ENCODE results near the gene DEFB113.
"Not testable (repeated sequence)": the region's sequence is repeated elsewhere in the genome, so short reads cannot be mapped to it uniquely, and the experiment has no call there.

The DEFB113 gene

GRCh38 chr6:49969605-49970004, at the start of gene DEFB113:
Gene DEFB113 (minus strand): TSS chr6:49969625. CDS start chr6:49969625, 0 bp downstream.
- DNase-seq = no peak

DNA sequence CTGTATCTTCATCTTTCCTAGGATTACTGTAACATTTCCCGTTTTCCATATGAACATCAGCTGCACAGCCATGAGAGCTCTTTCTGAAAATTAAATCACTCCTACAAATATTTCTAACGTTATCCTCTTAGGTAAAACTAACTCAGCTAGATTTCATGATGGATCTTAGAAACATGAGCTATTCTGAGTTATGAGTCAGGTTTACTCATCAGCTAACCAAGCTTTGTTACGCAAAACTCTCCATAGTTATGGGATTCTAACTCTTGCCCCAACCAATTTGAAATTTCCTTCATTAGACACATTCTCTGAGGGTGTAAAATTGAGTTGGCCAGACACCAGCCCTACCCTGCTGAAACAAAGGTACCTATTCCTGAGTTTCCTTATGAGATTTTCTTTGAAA, 38.4 kb upstream of the DEFB113 start:
- DNase-seq = no peak

- DNase-seq = no peak
Measured at GRCh38 chr6:50003139-50003538, 33.7 kb upstream of the DEFB113 start.

DNA sequence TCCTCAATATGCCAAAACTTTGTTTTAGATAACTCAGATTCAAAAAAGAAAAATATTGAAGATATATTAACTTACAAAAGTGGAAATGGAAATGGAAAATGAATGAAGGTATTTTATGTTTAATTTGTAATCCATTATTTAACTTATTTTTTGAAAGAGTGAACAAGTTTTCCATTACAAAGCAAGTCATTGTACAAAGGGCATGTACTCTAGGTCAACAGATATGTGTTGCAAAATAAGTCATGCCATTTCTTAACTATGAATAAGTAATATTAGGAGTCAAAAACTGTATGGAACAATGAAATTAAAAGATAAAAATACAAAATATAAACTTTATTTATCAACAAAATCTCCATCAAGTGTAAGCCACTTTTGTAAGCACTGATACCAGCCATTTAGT, 25.9 kb upstream of the DEFB113 start:
- DNase-seq = no peak

DNA sequence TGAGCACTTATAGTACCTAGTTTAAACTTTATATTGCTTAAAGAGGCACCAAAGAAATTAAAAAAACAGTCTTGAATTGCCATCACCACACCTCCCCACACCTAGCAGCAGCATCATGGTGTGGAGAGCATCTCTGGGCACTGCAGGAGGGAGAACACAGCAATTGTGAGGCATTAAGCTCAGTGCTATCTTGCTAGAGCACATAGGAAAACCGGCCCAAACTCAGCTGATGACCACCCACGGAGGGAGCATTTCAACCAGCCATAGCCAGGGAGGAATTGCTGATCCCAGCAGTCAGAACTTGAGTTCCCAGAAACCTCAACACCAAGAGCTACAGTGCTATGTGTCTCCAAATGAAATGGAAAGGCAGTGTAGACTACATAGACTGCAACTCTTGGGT, 19.5 kb upstream of the DEFB113 start:
- no peak for DNase-seq

DNA sequence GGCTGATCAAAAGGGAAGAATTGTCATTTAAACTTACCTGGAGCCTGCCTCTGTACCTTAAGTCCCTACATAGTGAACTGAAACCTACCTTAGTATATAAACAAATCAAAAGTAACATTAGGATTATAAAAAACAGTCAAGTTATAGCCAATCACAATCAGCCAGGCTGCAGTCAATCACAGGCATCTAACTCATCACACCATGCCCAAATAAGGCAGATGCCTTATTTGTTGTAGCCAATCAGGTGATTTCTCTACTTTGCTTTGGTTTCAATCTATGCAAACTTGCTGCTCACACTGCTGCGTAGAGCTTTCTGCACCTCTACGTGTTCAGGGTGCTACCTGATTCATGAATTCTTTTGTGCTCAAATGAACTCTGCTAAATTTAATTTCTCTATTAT, 18.3 kb upstream of the DEFB113 start:
- no peak for DNase-seq

DNA sequence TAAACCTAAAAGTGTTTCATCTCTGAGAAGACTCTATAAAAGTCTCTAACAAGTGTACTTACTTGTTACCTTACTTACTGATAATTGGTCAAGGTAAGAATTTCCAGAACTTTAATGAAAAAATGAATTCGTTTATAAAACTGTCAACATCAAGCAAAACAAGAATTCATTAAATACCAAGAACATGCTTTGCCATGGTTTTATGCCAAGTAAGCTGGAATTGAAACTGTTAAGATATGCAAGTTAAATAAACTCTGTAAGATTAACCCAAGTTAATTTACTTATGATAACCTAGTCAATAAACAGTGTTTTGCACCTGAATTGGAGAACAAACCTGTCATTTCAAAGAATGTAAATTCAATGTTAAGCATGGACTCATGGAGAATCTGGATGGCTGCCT, 17.1 kb upstream of the DEFB113 start:
- no peak for DNase-seq

- no peak for DNase-seq
Measured at GRCh38 chr6:49982046-49982445, 12.6 kb upstream of the DEFB113 start.

GRCh38 chr6:49980898-49981297, 11.5 kb upstream of the DEFB113 start:
- no peak for DNase-seq

- DNase-seq = no peak
Measured at GRCh38 chr6:49979584-49979983, 10.2 kb upstream of the DEFB113 start.

- no peak for DNase-seq
Measured at GRCh38 chr6:49978332-49979226, 9.2 kb upstream of the DEFB113 start.

DNA sequence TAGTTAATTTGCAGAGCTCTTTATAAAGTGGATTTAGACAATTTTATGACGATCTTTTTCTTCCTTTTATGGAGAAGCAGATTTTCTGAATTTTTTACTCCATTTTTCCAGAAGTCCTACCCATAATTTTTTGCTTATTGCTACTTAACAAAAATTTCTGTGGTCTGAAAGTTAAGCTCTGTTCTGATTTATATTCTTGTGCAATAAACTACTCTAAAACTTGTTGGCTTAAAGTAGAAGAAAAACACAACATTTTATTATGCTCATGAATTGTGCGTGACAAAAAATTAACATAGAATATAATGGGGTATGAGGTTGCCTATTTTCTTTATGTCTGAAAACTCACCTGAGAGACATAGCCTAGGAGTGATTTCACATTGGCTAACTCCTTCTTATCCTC, 2.6 kb downstream of the DEFB113 start:
- no peak for DNase-seq

DNA sequence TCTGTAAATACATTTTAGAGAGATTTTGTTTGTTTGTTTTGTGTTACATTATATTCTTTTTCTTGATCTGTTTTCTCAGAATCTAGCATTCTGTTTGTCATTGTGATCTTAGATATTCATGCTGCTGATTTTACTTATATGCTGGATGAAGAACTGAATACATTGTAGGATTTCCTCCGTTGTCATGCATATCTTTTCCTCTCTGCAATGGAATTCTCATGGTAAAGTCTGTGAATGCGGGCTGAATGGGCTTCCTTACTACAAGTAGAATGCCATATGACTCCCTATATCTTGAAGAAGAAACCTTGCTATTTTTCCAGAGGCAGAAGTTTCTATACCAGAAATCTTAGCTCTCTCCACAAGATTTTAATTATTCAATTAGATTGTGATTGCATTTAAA, 3.1 kb downstream of the DEFB113 start:
- DNase-seq = no peak

DNA sequence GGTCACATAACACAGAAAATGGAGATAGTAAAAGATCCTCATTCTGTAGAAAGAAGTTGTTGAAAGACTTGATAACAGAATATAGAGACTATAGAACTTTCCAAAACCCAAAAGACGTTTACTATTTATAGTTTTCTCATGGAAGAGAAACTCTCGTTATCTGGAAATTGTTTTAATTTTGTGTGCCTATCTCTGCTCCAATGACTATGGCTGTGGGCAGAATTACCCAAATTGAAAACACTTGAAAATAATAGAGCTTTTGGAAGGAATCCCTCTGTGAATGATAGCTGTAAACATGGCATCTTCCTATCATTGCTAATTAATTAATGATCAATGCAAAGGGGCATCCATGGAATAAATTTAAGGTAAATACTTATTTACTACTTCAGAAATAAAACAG, 5.4 kb downstream of the DEFB113 start, which contains the start of gene DEFB114:
DEFB114 (minus strand) TSS at position 101 of the 400 bp plus-strand sequence; CDS start at position 42, 59 bp downstream.
- no peak for DNase-seq

GRCh38 chr6:49958180-49958579, 11.2 kb downstream of the DEFB113 start:
- no peak for DNase-seq

DNA sequence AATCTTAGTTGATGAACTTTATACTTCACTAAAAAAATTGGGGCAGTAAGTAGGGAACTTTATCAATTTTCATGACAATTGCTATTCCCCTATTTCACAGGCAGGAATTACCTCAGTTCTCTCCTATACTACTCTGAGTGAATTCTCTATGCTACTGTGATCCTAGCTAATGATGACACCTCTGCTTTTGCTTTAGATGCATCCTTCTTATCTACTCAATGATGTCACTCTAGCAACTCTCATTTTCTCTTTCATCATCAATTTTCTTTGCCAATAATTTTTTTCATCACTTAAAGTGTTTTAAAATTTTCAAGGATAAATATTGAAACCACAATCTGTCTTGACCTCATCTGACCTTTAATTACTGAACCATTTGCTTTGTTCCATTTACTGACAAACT, 13.6 kb downstream of the DEFB113 start:
- no peak for DNase-seq

DNA sequence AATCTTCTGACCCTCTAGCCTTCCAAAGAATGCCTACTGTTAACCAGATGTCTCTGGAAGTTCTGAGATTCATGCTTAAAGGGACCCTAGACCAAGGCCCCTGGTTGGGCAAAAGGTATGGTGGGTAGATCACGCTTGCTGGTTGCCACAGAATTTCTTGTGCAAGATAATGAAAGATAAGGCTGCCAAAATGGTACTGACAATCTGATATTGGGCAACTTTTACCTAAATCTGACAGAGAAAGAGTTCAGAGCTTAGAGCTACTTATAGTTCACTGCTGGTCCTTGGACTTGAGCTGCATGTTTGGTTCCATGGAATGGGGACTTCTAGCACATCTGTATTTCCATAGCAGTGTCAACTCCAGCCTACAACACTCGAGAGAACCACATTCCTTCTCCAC, 17.5 kb downstream of the DEFB113 start:
- DNase-seq = no peak

DNA sequence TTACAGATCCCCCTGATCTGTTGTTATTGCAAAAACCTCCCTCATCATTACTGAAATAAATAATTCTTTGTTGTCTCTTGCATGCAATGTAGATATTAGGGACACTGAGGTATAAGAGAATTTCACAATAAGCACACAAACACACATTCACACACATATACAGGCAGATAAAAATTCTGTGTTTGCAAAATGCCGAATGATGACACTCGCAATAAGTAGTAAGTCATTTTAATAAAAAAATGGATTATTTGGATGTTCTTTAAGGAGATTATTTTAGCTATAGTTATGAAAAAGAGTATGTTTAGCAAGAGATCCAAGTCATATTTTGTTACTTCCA, 19.0 kb downstream of the DEFB113 start:
- DNase-seq = no peak

DNA sequence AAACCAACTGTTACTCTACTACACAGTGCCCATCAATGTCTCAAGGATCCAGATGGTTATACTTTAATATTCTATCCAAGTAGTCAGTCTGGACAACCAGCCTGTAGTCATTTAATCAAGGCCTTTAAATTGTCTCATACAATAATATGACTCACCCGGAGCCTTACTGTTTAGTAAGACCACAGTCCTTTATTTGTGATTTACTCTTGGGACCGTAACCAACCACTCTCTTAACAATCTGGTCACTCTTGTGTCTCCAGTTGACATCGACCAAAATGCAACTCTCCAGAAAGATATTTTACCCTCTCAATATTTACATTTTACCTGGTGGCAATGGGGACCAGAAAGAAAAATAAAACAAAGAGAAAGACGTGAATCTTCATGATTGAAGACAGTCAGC, 20.4 kb downstream of the DEFB113 start:
- DNase-seq = no peak

DNA sequence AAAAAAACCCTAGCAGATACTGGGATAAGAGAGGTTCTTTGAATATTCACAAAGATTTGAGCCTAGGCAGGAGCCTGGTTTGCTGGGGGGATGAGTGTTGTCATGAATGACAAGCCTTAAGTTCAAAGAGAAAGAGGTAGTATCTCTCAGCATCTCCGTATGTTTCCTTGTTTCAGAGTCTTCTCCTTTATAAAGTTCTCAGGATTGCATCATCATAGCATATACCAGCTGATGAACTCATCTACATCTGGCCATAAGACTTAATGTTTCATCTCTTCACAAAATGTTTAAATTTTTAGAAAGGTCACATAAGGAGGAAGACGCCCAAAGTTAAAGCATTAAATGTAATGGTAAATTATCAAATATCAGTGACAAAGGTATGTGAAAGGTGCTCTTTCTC, 22.6 kb downstream of the DEFB113 start:
- no peak for DNase-seq

DNA sequence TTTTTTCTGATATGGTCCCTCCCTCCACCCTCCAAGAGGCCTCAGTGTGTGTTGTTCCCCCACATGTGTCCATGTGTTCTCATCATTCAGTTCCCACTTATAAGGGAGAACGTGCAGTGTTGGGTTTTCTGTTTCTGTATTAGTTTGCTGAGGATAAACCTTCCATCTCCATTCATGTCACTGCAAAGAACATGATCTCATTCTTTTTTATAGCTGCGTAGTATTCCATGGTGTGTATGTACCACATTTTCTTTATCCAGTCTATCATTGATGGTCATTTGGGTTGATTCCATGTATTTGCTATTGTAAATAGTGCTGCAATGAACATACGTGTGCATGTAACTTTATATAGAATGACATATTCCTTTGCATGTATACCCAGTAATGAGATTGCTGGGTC, 25.4 kb downstream of the DEFB113 start:
- DNase-seq = not testable (repeated sequence)

DNA sequence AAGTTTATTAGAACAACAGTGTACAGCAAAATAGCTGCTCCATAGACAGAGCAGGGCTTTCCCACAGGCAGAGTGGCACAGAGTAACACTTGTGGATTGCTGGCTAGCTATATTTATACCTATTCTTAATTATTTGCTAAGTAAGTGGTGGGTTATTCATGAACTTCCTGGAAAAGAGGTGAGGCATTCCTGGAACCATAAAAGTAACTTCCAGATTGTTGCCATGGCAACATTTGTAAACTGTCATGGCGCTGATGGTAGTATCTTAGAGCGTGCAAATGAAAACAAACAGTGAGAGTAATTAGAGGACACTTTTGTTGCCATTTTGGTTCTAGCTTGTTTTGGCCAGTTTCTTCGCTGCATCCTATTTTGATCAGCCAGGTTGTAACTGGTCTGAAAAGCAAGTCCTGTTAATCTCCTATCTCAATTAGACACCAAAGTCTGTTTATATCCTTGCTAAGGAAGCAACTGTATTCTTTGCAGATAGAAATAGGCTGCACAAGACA, 29.4 kb downstream of the DEFB113 start:
- DNase-seq = no peak

DNA sequence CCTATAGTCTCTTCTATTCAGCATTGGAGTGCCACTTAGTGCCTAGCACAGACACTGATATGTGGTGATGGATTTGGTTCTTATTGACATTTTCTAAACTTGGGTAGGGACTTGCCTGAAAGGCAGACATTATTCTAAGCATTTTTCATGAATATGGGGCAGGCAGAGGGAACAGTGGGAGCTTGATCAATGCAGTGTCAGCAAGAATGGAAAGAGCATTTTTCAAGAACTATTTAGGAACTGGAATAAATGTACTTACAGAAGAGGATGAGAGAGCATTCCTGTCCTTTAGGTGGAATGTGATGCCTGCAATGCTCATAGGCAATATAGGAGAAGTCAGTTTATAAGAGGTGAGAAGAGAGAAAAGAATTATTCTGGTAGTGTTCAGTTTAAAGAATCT, 31.6 kb downstream of the DEFB113 start:
- no peak for DNase-seq

- no peak for DNase-seq
Measured at GRCh38 chr6:49937017-49937416, 32.4 kb downstream of the DEFB113 start.

- no peak for DNase-seq
Measured at GRCh38 chr6:49935387-49935786, 34.0 kb downstream of the DEFB113 start.

Data from femur (tissue), 1 donor.